Prostate gland (tissue), 2 donors: Measurements from ENCODE around the gene TAPT1.
"Not testable (repeated sequence)": the region's sequence is repeated elsewhere in the genome, so short reads cannot be mapped to it uniquely, and the experiment has no call there.

Experiments used
- POLR2A ChIP-seq: fragments of 450-650 bp; IDR thresholded peaks from one replicate; pipeline ENCODE4 v1.6.1; 2016; ENCODE audit warnings: antibody characterized with exemption, mild to moderate bottlenecking
- TF ChIP-seq, protein P1 (sequence below), 4 experiments: fragments of 200-600 bp in 2 of 4; fragments of 450-650 bp in 2 of 4; sonication (generic) in 2 of 4; IDR thresholded peaks; 1 replicate in 3 of 4; 2 replicates in 1 of 4; pipeline ENCODE4 v1.5.1; 2016 to 2019; ENCODE audit warnings: antibody characterized with exemption in 4 of 4, mild to moderate bottlenecking in 2 of 4, moderate library complexity in 2 of 4

- TF ChIP-seq POLR2A = not testable (repeated sequence)
- TF ChIP-seq, protein P1, sequence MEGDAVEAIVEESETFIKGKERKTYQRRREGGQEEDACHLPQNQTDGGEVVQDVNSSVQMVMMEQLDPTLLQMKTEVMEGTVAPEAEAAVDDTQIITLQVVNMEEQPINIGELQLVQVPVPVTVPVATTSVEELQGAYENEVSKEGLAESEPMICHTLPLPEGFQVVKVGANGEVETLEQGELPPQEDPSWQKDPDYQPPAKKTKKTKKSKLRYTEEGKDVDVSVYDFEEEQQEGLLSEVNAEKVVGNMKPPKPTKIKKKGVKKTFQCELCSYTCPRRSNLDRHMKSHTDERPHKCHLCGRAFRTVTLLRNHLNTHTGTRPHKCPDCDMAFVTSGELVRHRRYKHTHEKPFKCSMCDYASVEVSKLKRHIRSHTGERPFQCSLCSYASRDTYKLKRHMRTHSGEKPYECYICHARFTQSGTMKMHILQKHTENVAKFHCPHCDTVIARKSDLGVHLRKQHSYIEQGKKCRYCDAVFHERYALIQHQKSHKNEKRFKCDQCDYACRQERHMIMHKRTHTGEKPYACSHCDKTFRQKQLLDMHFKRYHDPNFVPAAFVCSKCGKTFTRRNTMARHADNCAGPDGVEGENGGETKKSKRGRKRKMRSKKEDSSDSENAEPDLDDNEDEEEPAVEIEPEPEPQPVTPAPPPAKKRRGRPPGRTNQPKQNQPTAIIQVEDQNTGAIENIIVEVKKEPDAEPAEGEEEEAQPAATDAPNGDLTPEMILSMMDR (IDR thresholded peaks at IDR 0.05) = not testable (repeated sequence)
Observed at GRCh38 chr4:16269742-16270453, 43.6 kb upstream of the TAPT1 start.
